Measurements from ENCODE around the gene NAALADL2.

The NAALADL2 gene

GRCh38 chr3:175001091-175001490 lies 142.0 kb downstream of the NAALADL2 start:
- no peak for DNase-seq

- no peak for DNase-seq
Observed at GRCh38 chr3:175002732-175003143, 143.6 kb downstream of the NAALADL2 start.

- no peak for DNase-seq
Observed at GRCh38 chr3:175003590-175003989, 144.5 kb downstream of the NAALADL2 start.

- no peak for DNase-seq
Observed at GRCh38 chr3:175005193-175005592, 146.1 kb downstream of the NAALADL2 start.

GRCh38 chr3:175005881-175006280 lies 146.7 kb downstream of the NAALADL2 start:
- no peak for DNase-seq

- DNase-seq: no peak
Observed at GRCh38 chr3:175007306-175007705, 148.2 kb downstream of the NAALADL2 start.

GRCh38 chr3:175009295-175009694 lies 150.2 kb downstream of the NAALADL2 start:
- DNase-seq: no peak

GRCh38 chr3:175015056-175015635 lies 156.0 kb downstream of the NAALADL2 start:
- no peak for DNase-seq

GRCh38 chr3:175018946-175019727 lies 160.0 kb downstream of the NAALADL2 start:
- DNase-seq: no peak

- DNase-seq: no peak
Observed at GRCh38 chr3:175020101-175020500, 161.0 kb downstream of the NAALADL2 start.

- no peak for DNase-seq
Observed at GRCh38 chr3:175029828-175030227, 170.7 kb downstream of the NAALADL2 start.

GRCh38 chr3:175039875-175040274 lies 180.7 kb downstream of the NAALADL2 start:
- DNase-seq: no peak

GRCh38 chr3:175041369-175041768 lies 182.2 kb downstream of the NAALADL2 start:
- DNase-seq: no peak

GRCh38 chr3:175046601-175047000 lies 187.5 kb downstream of the NAALADL2 start:
- no peak for DNase-seq

- no peak for DNase-seq
Observed at GRCh38 chr3:175047786-175048185, 188.7 kb downstream of the NAALADL2 start.

GRCh38 chr3:175057401-175057800 lies 198.3 kb downstream of the NAALADL2 start:
- DNase-seq: no peak

- DNase-seq: no peak
Observed at GRCh38 chr3:175059788-175060187, 200.7 kb downstream of the NAALADL2 start.

- no peak for DNase-seq
Observed at GRCh38 chr3:175065497-175065896, 206.4 kb downstream of the NAALADL2 start.

GRCh38 chr3:175066617-175067415 lies 207.7 kb downstream of the NAALADL2 start:
- no peak for DNase-seq

GRCh38 chr3:175068587-175068986 lies 209.5 kb downstream of the NAALADL2 start:
- no peak for DNase-seq

GRCh38 chr3:175070946-175071345 lies 211.8 kb downstream of the NAALADL2 start:
- DNase-seq: no peak

- no peak for DNase-seq
Observed at GRCh38 chr3:175073219-175073905, 214.2 kb downstream of the NAALADL2 start.

- DNase-seq: no peak
Observed at GRCh38 chr3:175075269-175075668, 216.1 kb downstream of the NAALADL2 start.

All from CD4-positive, alpha-beta T cell treated with Interleukin-12 subunit alpha and Interleukin-12 subunit beta, for 1 hour (primary cell).